Ascending aorta (tissue), 2 donors: ENCODE measurements around the gene LCE5A. TPM values are rescaled to one million over a fixed set of nuclear protein-coding genes. Genes with fewer than 3 reads are reported as not detected.

Source experiments
- DNase-seq, 2 donors: peaks; one replicate each; pipeline ENCODE4 v3.0.0-alpha.2; 2019; ENCODE audit warnings: low spot score in 2 of 2
- H3K27ac ChIP-seq, 2 donors: fragments of 200-600 bp; sonication (generic); one replicate each; pipeline ENCODE4 v1.5.1; 2016 to 2017; ENCODE audit warnings: mild to moderate bottlenecking in 1 of 2
- H3K27me3 ChIP-seq: fragments of 200-600 bp; sonication (generic); one replicate; pipeline ENCODE4 v1.5.1; 2017
- H3K36me3 ChIP-seq, 2 donors: fragments of 200-600 bp; sonication (generic); one replicate each; pipeline ENCODE4 v1.5.1; 2016
- H3K4me1 ChIP-seq, 2 donors: fragments of 200-600 bp; sonication (generic); one replicate each; pipeline ENCODE4 v1.5.1; 2016 to 2017; ENCODE audit warnings: mild to moderate bottlenecking in 1 of 2
- H3K4me3 ChIP-seq, 2 donors: fragments of 200-600 bp; sonication (generic); one replicate each; pipeline ENCODE4 v1.5.1; 2016 to 2017; ENCODE audit warnings: mild to moderate bottlenecking in 1 of 2
- H3K9me3 ChIP-seq, 2 donors: fragments of 200-600 bp; sonication (generic); one replicate each; pipeline ENCODE4 v1.5.1; 2016
- intact Hi-C: fragments of 100-400 bp; cut with DNase I; formaldehyde crosslinking; loops from one replicate; pipeline ENCODE4 v1.15.1; 2023
- total RNA-seq: library from RNA; depleted of rRNA; stranded (reverse); fragments of >200 nt; gene quantifications from one replicate; pipeline ENCODE4 v1.1.0, GENCODE V29; 2016
- TF ChIP-seq, protein P1 (sequence below), 3 experiments: fragments of 200-600 bp in 2 of 3; fragments of 450-650 bp in 1 of 3; sonication (generic) in 2 of 3; IDR thresholded peaks; one replicate each; pipeline ENCODE4 v1.5.1; 2016 to 2019; ENCODE audit warnings: antibody characterized with exemption in 3 of 3, mild to moderate bottlenecking in 1 of 3, moderate library complexity in 1 of 3

The LCE5A gene
- total RNA-seq, 1 donor from 2014 or later = not detected

DNA sequence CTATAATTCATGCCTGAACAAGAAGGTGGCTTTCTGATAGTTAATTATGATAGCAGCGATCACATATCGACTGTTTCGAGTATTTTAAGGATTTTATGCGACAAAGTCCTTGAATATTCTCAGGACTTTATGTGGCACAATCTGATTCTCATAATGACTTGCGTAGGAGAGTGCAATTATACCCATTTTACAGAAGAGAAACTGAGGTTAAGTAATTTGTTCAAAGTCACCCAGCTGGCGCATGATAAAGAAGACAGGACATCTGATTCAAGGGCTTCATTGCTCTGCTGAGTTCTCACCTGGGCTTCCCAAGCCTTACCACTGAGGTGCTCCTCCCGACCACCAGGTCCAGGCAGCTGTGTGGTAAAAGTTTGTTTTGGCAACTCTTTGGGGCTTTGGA, 5.5 kb downstream of the LCE5A start:
- H3K4me1 ChIP-seq = peaks cover 0 to 4% of the 10 kb centered on the region in 2 donors
- TF ChIP-seq, protein P1, sequence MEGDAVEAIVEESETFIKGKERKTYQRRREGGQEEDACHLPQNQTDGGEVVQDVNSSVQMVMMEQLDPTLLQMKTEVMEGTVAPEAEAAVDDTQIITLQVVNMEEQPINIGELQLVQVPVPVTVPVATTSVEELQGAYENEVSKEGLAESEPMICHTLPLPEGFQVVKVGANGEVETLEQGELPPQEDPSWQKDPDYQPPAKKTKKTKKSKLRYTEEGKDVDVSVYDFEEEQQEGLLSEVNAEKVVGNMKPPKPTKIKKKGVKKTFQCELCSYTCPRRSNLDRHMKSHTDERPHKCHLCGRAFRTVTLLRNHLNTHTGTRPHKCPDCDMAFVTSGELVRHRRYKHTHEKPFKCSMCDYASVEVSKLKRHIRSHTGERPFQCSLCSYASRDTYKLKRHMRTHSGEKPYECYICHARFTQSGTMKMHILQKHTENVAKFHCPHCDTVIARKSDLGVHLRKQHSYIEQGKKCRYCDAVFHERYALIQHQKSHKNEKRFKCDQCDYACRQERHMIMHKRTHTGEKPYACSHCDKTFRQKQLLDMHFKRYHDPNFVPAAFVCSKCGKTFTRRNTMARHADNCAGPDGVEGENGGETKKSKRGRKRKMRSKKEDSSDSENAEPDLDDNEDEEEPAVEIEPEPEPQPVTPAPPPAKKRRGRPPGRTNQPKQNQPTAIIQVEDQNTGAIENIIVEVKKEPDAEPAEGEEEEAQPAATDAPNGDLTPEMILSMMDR (IDR thresholded peaks at IDR 0.05) = no peak
- intact Hi-C loops = no loop called here
- H3K27ac ChIP-seq = no peak overlapping the region
- H3K36me3 ChIP-seq = no peaks in the 10 kb centered on the region
- no peaks in the 10 kb centered on the region for H3K27me3 ChIP-seq
- DNase-seq = no peak
- no peaks in the 10 kb centered on the region for H3K9me3 ChIP-seq
- no peak overlapping the region for H3K4me3 ChIP-seq

DNA sequence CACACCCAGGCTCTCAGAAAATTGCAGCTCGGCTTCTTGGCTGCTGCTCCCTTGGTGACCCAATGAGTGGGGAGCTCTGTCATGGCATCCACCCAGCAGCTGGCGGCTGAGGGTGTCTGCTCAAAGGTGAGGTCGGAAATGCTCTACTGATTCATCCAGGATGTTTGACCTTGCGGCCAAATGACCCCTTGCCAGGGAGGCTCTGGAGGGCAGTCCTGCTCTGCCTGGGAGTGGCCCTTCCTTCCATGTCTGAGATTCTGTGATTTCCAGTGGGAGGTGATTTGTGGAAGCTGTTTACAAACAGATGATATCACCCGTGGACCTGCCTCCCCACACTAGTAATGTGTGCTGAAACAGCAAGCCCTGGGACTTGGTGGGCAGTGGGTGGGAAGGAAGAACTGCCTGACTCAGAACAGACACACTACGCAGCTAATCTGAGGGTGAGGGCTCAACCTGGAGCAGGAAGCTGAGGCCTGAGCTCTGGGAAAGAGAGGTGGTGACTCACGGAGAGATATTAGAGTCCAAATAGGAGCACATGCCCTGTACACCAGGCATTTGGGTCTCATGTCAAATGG, 6.7 kb downstream of the LCE5A start:
- Histone ChIP-seq H3K4me3 (no peak overlapping the region), H3K36me3 (no peaks in the 10 kb centered on the region), H3K4me1 (peaks cover 0 to 4% of the 10 kb centered on the region in 2 donors), H3K27ac (no peak overlapping the region), H3K27me3 (no peaks in the 10 kb centered on the region), H3K9me3 (no peaks in the 10 kb centered on the region)
- TF ChIP-seq, protein P1 (IDR thresholded peaks at IDR 0.05) = no peak
- intact Hi-C loops = no loop called here
- DNase-seq = no peak

DNA sequence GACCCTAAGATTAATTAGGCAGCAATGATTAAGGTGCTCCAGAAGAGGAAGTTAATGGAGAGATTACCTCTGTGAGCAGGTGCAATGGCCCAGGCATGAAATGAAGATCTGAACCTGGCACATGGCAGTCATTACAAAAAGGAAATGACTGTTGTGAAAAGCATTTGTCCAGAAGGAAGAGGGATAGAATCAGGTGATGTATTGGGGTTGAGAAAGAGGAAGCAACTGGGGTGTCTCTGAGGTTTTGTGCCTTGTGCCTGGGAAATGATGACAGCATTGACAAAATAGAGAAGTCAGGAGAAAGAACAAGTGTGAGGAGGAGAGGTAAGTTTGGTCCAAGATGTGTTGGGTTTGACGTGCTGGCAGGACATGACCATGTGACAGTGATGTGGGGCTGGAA, 9.2 kb downstream of the LCE5A start:
- intact Hi-C loops = no loop called here
- Histone ChIP-seq H3K27ac (no peak overlapping the region), H3K36me3 (no peaks in the 10 kb centered on the region), H3K9me3 (no peaks in the 10 kb centered on the region), H3K27me3 (no peaks in the 10 kb centered on the region), H3K4me1 (peaks cover 0 to 4% of the 10 kb centered on the region in 2 donors), H3K4me3 (no peak overlapping the region)
- TF ChIP-seq, protein P1 (IDR thresholded peaks at IDR 0.05) = no peak
- DNase-seq = no peak

DNA sequence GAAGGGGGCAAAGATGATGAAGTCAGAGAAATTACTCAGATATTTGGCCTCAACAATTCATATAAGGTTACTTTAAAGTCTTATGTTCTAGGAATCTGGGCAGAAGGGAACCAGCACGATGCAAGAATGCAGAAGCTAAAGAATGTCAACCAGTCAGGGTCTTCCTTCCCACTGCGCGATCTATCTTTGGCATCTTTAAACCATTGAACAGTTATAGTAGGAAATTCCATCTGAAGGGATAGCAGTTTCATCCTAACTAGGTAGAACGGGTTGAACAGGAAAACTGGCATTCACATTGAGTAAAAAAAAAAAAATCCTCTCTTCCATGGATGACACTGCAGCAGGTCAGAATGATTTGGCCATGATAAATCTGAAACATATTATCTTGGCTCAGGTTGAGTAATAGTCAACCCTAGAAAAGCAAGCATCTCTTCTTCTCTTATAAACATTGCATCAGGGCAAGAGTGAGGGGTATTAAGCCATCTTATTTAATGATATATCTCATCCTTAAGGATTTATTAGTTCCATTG, 10.0 kb downstream of the LCE5A start:
- no peak for DNase-seq
- Histone ChIP-seq H3K27me3 (no peaks in the 10 kb centered on the region), H3K4me3 (no peak overlapping the region), H3K4me1 (no peaks in the 10 kb centered on the region), H3K36me3 (no peaks in the 10 kb centered on the region), H3K27ac (no peak overlapping the region), H3K9me3 (no peaks in the 10 kb centered on the region)
- intact Hi-C loops = no loop called here
- TF ChIP-seq, protein P1 (IDR thresholded peaks at IDR 0.05) = no peak

DNA sequence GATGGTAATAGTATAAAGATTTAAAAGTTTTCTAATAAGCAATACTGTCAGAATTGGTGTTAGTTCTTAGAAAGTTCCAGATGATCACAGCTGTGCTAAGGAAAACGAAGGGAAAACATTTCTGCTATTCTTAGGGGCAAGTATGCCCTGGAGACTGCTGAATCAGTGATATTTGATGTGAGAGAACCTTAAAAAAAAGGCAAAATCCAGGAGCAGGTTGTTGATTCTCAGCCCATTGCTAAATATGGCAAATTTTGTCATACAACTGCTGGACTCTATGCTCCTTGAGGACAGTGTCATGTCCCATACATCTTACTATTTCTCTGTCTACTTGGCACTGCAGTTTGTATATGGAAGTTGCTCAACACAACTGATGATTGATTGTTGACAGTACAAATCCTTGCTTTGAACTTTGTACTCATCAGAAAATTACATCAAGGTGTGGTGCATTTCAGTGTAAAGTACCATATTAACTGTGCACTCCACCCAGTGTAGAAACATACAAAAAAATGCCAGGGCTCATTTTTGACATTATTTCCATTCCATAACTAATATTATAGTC, 14.6 kb downstream of the LCE5A start:
- H3K9me3 ChIP-seq = no peaks in the 10 kb centered on the region
- no peaks in the 10 kb centered on the region for H3K27me3 ChIP-seq
- TF ChIP-seq, protein P1 (IDR thresholded peaks at IDR 0.05) = no peak
- no peak overlapping the region for H3K27ac ChIP-seq
- H3K36me3 ChIP-seq = no peaks in the 10 kb centered on the region
- H3K4me1 ChIP-seq = no peaks in the 10 kb centered on the region
- H3K4me3 ChIP-seq = no peak overlapping the region
- no peak for DNase-seq
- intact Hi-C loops = no loop called here
